ENCODE measurements around the gene ANKRA2. TPM values are rescaled to one million over a fixed set of nuclear protein-coding genes. Genes with fewer than 3 reads are reported as not detected.

ANKRA2 gene
- total and polyA plus RNA-seq, 9 of the 15 experiments (the other 6 are each of a cell fraction or from before 2014, with no cell fraction given) = 7.9 to 28.7 (median 12.8) TPM

DNA sequence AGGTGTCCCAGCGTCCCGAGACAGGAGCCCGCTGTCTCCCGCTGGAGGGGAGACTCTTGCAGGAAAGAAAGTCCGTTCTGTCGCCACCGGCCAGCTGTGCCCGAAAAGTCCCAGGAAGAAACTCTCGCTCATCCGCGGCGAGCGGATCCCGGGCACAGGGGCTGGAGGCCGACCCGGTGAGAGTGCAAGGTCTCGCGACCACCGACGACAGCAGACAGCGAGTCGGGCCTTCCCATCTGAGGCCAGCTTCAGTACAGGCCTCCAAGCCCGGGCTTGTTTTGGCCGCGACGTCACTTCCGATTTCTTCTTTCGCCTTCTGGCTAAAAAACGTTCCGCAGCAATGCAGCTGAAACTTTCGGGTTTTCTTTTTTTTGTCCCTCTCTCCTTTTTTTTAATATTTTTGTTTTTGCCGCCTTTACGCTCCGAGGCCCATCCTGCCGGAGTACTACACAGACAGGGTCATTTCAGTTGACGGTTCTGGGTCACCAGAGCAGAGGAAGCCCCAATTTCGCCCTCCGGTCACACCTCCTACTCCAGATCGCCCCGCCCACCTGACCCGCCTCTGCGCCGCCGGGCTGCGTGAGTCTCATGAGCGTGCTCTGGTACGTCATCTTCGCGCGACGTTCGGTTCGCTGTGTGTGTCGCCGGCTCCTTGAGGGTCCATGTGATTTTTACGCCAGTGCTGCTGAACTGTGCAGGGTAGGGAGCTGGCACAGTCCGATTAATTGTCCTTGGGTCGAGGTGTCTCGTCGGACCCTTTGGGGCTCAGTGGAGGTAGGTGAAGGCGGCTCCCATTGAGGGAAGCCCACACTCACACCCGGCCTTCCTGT, at the start of gene ANKRA2, which contains the start of gene UTP15 (continued):
- TF ChIP-seq, protein P1, sequence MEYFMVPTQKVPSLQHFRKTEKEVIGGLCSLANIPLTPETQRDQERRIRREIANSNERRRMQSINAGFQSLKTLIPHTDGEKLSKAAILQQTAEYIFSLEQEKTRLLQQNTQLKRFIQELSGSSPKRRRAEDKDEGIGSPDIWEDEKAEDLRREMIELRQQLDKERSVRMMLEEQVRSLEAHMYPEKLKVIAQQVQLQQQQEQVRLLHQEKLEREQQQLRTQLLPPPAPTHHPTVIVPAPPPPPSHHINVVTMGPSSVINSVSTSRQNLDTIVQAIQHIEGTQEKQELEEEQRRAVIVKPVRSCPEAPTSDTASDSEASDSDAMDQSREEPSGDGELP (CRISPR knock-in tag; IDR thresholded peaks at IDR 0.05; ENCODE audit: borderline replicate concordance) = peak; percentile 80; the same call in 1 of the 2 replicates
- TF ChIP-seq ARID2 (IDR thresholded peaks at IDR 0.05) = no peak
- TF ChIP-seq TFAM (CRISPR knock-in tag; conservative IDR thresholded peaks at IDR 0.05) = no peak
- no peak for TF ChIP-seq SLC30A9 (CRISPR knock-in tag; IDR thresholded peaks at IDR 0.05)
- TF ChIP-seq ZFPM2 (CRISPR knock-in tag; IDR thresholded peaks at IDR 0.05) = no peak
- TF ChIP-seq NFRKB (IDR thresholded peaks at IDR 0.05; ENCODE audit: low read depth) = peak; percentile 69; the same call in 1 of the 2 replicates
- no peak for TF ChIP-seq TAF7 (tag; IDR thresholded peaks at IDR 0.05)
- no peak for TF ChIP-seq MCM2 (IDR thresholded peaks at IDR 0.05; ENCODE audit: low read depth)
- TF ChIP-seq TCF7 (IDR thresholded peaks at IDR 0.05; ENCODE audit: borderline replicate concordance) = no peak
- no peak for TF ChIP-seq E2F3 (CRISPR knock-in tag; IDR thresholded peaks at IDR 0.05)
- peak; percentile 61; the same call in 1 of the 2 replicates for TF ChIP-seq MBD2 (IDR thresholded peaks at IDR 0.05; ENCODE audit: borderline replicate concordance, low read depth)
- no peak for TF ChIP-seq RNF219 (CRISPR knock-in tag; IDR thresholded peaks at IDR 0.05)
- TF ChIP-seq KLF13 (tag; IDR thresholded peaks at IDR 0.05; ENCODE audit: borderline replicate concordance, low read depth) = peak; percentile 66
- TF ChIP-seq ZBTB26 (CRISPR knock-in tag; IDR thresholded peaks at IDR 0.05) = no peak
- no peak for TF ChIP-seq TEAD2 (tag; IDR thresholded peaks at IDR 0.05)
- peak; percentile 82 for TF ChIP-seq ZBTB2 (IDR thresholded peaks at IDR 0.05)
- TF ChIP-seq CXXC5 (CRISPR knock-in tag; IDR thresholded peaks at IDR 0.05) = peak; percentile 81
- TF ChIP-seq CHD2 (IDR thresholded peaks at IDR 0.05; ENCODE audit: low read depth, low read length) = peak; percentile 49
- TF ChIP-seq ETV5 (CRISPR knock-in tag; IDR thresholded peaks at IDR 0.05; ENCODE audit: low read depth) = peak; percentile 67
- TF ChIP-seq FOS (IDR thresholded peaks at IDR 0.05; ENCODE audit: extremely low read depth, insufficient read length) = no peak
- TF ChIP-seq, protein P2, sequence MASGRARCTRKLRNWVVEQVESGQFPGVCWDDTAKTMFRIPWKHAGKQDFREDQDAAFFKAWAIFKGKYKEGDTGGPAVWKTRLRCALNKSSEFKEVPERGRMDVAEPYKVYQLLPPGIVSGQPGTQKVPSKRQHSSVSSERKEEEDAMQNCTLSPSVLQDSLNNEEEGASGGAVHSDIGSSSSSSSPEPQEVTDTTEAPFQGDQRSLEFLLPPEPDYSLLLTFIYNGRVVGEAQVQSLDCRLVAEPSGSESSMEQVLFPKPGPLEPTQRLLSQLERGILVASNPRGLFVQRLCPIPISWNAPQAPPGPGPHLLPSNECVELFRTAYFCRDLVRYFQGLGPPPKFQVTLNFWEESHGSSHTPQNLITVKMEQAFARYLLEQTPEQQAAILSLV (tag; IDR thresholded peaks at IDR 0.05) = no peak
- peak; percentile 84 for TF ChIP-seq SP1 (CRISPR knock-in tag; IDR thresholded peaks at IDR 0.05)
- TF ChIP-seq CREBBP (IDR thresholded peaks at IDR 0.05; ENCODE audit: low read depth, low read length) = no peak
